Fibroblast of skin of right biceps (primary cell): ENCODE data around the gene PRKD1.
"Not testable (repeated sequence)": the region's sequence is repeated elsewhere in the genome, so short reads cannot be mapped to it uniquely, and the experiment has no call there.

Source experiments
- DNase-seq: peaks from one replicate; pipeline ENCODE4 v3.0.0-alpha.2; 2013

Gene PRKD1

DNA sequence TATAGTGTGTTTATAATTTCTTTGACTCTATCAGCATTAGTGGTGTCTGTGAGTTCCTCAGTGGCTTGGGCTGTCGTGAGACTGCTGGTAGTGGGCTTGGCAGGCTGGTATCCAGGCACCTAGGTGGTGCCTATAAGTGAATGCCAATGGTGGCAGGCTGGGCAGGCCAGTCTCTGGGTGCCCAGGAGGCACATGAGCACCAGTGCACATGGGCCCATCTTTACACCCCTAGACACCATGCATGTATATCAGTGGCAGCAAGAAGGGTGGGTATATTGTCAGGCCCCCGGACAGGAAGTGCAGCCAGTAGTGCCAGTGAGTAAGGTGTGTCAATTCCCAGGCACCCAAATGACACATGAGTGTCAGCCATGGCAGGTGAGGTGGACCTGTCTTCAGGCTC is 138.2 kb downstream of the PRKD1 start:
- no peak for DNase-seq

- no peak for DNase-seq
Observed at GRCh38 chr14:29788093-29788492, 139.6 kb downstream of the PRKD1 start.

DNA sequence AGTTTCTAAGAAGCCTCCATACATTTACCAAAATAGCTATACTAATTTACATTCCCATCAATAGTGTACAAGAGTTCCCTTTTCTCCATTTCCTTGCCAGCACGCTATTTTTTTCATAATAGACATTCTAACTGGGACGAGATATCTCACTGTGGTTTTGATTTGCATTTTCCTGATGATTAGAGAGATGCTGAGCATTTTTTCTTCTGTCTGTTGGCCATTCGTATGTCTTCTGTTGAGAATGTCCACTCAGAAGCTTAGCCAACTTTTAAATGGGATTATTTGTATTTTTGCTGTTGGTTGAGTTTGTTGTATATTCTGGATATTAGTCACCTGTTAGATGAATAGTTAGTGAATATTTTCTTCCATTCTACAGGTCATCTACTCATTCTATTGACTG is 144.1 kb downstream of the PRKD1 start:
- no peak for DNase-seq

GRCh38 chr14:29782041-29782440 is 145.6 kb downstream of the PRKD1 start:
- DNase-seq, result no peak

- not testable (repeated sequence) for DNase-seq
Observed at GRCh38 chr14:29777142-29777541, 150.5 kb downstream of the PRKD1 start.

DNA sequence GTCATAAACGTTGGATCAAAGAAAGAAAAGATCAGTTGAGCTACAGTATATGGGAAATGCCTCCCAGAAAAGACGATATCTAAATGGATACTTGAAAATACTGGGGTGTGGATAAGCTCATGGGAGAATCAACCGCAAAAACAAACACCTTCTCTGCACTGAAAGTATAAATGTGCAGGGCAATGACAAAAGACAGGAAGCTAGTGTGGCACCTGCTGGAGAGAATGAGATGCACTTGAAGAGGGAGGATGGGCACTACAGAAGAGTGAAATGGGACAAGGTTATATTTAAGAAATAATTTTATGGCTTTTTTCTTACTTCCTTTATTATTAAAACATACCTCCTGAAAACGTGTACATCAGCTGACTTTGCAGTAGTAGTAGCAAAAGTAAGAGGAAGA is 153.7 kb downstream of the PRKD1 start:
- DNase-seq, result no peak

- no peak for DNase-seq
Observed at GRCh38 chr14:29763342-29763858, 164.2 kb downstream of the PRKD1 start.

GRCh38 chr14:29759521-29760340 is 167.9 kb downstream of the PRKD1 start:
- peak; percentile 16 for DNase-seq

- DNase-seq, result no peak
Observed at GRCh38 chr14:29757711-29758233, 169.9 kb downstream of the PRKD1 start.

DNA sequence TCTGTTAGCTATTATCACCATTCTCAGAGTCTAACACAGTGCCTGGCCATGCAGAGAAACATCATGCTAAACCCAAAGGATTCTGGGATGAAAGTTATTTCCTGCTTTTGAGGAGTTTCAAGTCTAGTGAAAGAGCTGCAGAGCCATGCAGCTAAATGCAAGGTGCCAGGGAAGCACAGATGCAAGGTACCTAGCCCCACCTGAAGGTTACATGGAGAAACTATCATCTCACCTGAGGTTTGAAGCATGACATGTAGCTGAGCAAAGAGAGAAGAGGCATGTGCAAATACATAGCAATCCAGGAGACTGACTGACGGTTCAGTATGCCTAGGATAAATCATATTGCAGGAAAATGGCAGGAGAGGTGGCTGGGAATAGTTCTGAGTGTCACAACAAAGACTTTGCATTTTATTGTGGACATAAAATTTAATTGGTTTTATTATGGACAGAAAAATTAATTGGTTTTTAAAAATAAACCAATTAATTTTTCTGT is 170.4 kb downstream of the PRKD1 start:
- DNase-seq, result no peak

DNA sequence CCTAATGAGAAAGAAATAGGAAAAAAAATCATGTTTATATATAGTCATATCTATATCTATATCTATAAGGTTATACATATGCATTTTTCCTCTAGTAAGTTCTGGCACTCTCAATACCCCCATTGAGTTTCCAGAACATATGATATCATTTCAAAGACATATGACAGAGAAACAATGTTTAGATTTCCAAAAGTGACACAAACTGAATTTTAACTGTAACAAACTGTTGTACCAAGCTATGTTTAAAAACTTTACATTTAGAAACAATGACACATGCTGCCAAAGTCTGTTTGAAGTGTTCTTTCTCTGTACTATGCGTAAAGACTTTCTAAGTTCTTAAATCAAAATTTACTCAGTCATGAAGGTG is 171.6 kb downstream of the PRKD1 start:
- no peak for DNase-seq

- DNase-seq, result no peak
Observed at GRCh38 chr14:29755311-29756018, 172.2 kb downstream of the PRKD1 start.

GRCh38 chr14:29754134-29754533 is 173.5 kb downstream of the PRKD1 start:
- no peak for DNase-seq

DNA sequence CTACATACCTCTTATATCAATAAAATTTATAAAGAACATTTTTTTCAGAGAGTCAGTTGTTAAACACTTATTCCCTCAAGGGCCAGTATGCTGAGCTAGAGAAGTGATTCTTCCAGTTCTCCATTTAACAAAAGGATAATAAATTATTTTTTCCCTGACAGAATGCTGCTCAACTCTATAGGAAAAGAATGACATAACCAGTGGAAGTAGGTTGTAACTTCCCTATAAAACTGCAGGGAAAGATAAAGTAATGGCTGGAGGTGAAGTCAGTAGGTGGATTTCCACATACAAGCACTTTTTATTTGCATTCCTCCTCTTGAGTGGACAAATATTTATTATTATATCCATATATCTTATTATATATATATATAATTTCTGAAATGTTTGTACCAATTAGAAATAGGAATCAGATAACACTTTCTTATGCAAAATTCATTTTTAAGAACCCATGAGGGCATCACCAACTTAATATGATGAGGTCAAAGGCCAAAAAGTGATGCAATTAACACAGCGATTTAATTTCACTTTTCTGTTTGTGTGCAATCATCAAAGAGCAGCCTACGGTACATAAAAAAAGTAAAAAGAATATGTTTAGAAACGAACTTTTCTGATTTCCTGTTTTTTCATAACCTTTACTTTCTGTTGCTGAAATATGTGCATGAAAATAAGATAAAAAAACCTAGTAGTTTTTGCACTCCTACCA is 175.3 kb downstream of the PRKD1 start:
- no peak for DNase-seq

GRCh38 chr14:29749829-29750228 is 177.8 kb downstream of the PRKD1 start:
- no peak for DNase-seq

- peak; percentile 74 for DNase-seq
Observed at GRCh38 chr14:29749327-29749726, 178.3 kb downstream of the PRKD1 start.

GRCh38 chr14:29745863-29746262 is 181.8 kb downstream of the PRKD1 start:
- no peak for DNase-seq

DNA sequence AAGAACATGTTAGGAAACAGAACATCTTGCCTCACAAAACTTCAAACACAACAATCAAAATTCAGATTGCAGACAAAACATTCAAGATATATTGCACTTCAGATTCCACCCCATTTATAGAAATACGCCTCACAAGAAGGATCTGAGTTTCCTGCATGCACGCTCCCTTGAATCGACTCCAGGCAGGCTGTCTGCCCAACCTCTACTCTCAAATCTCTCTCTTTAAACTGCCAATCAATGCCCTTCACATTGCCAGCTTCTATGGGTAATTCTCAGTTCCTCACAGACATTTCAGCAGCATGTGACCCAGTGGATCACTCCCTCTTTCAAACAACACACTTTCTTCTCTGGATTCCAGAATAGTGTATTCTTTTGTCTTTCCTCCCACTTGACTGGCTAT is 184.1 kb downstream of the PRKD1 start:
- no peak for DNase-seq

DNA sequence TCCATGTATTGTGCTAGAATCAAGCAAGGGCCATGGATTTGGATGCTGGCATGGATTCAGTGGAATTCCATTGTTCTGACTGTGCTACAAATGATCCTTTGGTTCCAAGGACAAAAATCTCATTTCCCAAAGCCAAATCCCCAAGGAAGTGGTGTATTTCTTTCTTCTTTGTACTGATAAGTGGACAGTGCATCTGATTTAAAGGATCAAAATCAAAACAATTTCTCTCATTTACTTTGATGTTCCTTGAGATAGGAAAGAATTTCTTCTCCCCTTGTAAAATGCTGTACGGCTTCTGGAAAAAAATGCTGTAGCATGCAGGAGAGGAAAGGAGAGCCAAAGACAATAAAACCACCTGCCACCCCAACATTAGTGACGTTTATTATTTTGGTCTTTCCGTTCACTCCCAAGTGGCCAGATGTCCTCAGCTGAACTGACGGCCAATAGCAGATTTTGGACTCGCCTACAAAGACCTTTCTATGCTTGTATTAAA is 185.7 kb downstream of the PRKD1 start:
- DNase-seq, result peak; percentile 79

GRCh38 chr14:29740491-29740890 is 187.2 kb downstream of the PRKD1 start:
- no peak for DNase-seq

- no peak for DNase-seq
Observed at GRCh38 chr14:29738950-29739349, 188.7 kb downstream of the PRKD1 start.

- DNase-seq, result no peak
Observed at GRCh38 chr14:29738056-29738455, 189.6 kb downstream of the PRKD1 start.

DNA sequence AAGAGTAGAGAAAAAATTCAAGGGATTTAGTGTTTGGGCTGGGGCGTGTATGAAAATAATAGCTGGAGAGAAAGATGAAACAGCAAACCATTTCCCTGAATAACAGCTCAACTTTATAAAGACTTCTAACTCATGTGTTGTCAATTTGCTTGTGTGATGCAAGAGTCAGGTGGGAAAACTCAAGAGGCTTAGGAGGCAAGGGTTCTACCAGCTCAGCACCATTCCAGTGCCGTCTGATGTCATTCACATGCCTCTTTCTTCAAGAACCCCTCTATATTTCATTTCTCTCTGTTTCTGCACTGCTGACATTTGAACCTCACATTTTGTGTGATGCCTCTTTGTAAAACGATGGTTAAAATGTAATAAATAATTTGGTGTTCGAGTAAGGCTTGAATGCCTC is 192.2 kb downstream of the PRKD1 start:
- no peak for DNase-seq
